Esophagus squamous epithelium (tissue), 5 donors: ENCODE data around the gene CAB39L. TPM values are rescaled to one million over a fixed set of nuclear protein-coding genes. Genes with fewer than 3 reads are reported as not detected.

Experiments used
- DNase-seq: peaks from one replicate; lab custom pipeline; 2025; lab: John Stamatoyannopoulos, UW
- H3K27ac ChIP-seq, 4 donors: fragments of 200-600 bp; sonication (generic); one replicate each; pipeline ENCODE4 v1.5.1; 2016 to 2019; ENCODE audit warnings: mild to moderate bottlenecking in 1 of 4
- H3K27me3 ChIP-seq, 4 donors: fragments of 200-600 bp; sonication (generic); 1 replicate in 3 of 4; 2 replicates in 1 of 4; pipeline versions ENCODE4 v1.5.1 to v1.6.0; 2017 to 2021; ENCODE audit warnings: antibody characterized with exemption in 1 of 4
- H3K36me3 ChIP-seq, 3 donors: fragments of 200-600 bp; sonication (generic); one replicate each; pipeline ENCODE4 v1.5.1; 2016 to 2019
- H3K4me1 ChIP-seq, 3 donors: fragments of 200-600 bp; sonication (generic); one replicate each; pipeline ENCODE4 v1.5.1; 2017 to 2019
- H3K4me3 ChIP-seq, 4 donors: fragments of 200-600 bp; sonication (generic); 1 replicate in 3 of 4; 2 replicates in 1 of 4; pipeline ENCODE4 v1.5.1; 2016 to 2019; ENCODE audit warnings: mild to moderate bottlenecking in 2 of 4, moderate library complexity in 1 of 4
- H3K9me3 ChIP-seq, 3 donors: fragments of 200-600 bp; sonication (generic); one replicate each; pipeline ENCODE4 v1.5.1; 2016 to 2019
- POLR2A ChIP-seq, 4 donors: fragments of 450-650 bp; IDR thresholded peaks; one replicate each; pipeline ENCODE4 v1.6.1; 2017; ENCODE audit warnings: antibody characterized with exemption in 4 of 4, mild to moderate bottlenecking in 4 of 4, moderate library complexity in 3 of 4
- WGBS, 2 donors: methylation state at CpG; one replicate each; pipeline ENCODE4 v1.1.5; 2018; 5-methylcytosine and 5-hydroxymethylcytosine counted together
- intact Hi-C: fragments of 100-400 bp; cut with DNase I; formaldehyde crosslinking; loops from one replicate; pipeline ENCODE4 v1.15.0; 2022
- total RNA-seq, 4 donors: library from RNA; depleted of rRNA; stranded (reverse); fragments of >200 nt; gene quantifications; one replicate each; pipeline ENCODE4 v1.1.0, GENCODE V29; 2016
- TF ChIP-seq, protein P1 (sequence below), 6 experiments: fragments of 450-650 bp in 4 of 6; fragments of 200-600 bp in 2 of 6; sonication (generic) in 2 of 6; IDR thresholded peaks; one replicate each; pipeline ENCODE4 v1.5.1; 2016 to 2019; ENCODE audit warnings: antibody characterized with exemption in 6 of 6, mild to moderate bottlenecking in 4 of 6, moderate library complexity in 4 of 6
- donor health status: DM: yes; HTN: yes; CAD: no.

Gene CAB39L
- total RNA-seq, 4 donors from 2014 or later: 16.9 to 29.2 (median 21.2) TPM

- no peaks in the 10 kb centered on the region for H3K27me3 ChIP-seq
- H3K36me3 ChIP-seq: peaks cover 0 to 12% (median 0%) of the 10 kb centered on the region in 3 donors
- no peak overlapping the region for H3K4me3 ChIP-seq
- no peaks in the 10 kb centered on the region for H3K9me3 ChIP-seq
- peaks cover 0 to 8% (median 0%) of the 10 kb centered on the region in 3 donors for H3K4me1 ChIP-seq
- intact Hi-C loops: no loop called here
- no peak for TF ChIP-seq POLR2A (IDR thresholded peaks at IDR 0.05)
- TF ChIP-seq, protein P1, sequence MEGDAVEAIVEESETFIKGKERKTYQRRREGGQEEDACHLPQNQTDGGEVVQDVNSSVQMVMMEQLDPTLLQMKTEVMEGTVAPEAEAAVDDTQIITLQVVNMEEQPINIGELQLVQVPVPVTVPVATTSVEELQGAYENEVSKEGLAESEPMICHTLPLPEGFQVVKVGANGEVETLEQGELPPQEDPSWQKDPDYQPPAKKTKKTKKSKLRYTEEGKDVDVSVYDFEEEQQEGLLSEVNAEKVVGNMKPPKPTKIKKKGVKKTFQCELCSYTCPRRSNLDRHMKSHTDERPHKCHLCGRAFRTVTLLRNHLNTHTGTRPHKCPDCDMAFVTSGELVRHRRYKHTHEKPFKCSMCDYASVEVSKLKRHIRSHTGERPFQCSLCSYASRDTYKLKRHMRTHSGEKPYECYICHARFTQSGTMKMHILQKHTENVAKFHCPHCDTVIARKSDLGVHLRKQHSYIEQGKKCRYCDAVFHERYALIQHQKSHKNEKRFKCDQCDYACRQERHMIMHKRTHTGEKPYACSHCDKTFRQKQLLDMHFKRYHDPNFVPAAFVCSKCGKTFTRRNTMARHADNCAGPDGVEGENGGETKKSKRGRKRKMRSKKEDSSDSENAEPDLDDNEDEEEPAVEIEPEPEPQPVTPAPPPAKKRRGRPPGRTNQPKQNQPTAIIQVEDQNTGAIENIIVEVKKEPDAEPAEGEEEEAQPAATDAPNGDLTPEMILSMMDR (IDR thresholded peaks at IDR 0.05): no peak
- WGBS, 2 donors: 29 to 40% methylated on average over 6 of the region's 6 CpGs
- peak overlapping the region in 2 of 4 donors; percentile 3 to 39 for H3K27ac ChIP-seq
- no peak for DNase-seq
Measured at GRCh38 chr13:49292742-49293486, 150.9 kb downstream of the CAB39L start.

DNA sequence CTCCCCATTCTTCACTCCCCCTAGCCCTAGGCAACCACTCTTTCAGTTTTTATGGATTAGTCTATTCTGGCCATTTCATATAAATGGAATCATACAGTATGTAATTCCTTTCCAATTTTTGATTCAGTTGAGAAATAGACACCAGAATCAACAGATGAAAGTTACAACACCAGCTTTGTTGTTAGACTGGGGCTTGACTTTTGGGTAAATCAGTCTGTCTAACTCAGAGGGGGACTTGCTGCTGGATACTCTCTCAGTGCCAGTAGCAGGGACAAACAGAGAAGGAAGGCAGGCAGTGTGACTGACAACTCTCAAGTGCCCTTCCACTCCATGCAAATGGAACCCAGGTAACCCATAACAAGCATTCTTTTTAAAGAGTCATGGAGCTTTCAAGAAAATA, 155.4 kb downstream of the CAB39L start:
- no peak for DNase-seq
- no peak for TF ChIP-seq POLR2A (IDR thresholded peaks at IDR 0.05)
- TF ChIP-seq, protein P1 (IDR thresholded peaks at IDR 0.05): no peak
- H3K27ac ChIP-seq: no peak overlapping the region
- H3K27me3 ChIP-seq: no peaks in the 10 kb centered on the region
- peaks cover 0 to 8% (median 0%) of the 10 kb centered on the region in 3 donors for H3K4me1 ChIP-seq
- intact Hi-C loops: no loop called here
- no peaks in the 10 kb centered on the region for H3K9me3 ChIP-seq
- peaks cover 0 to 31% (median 0%) of the 10 kb centered on the region in 3 donors for H3K36me3 ChIP-seq
- H3K4me3 ChIP-seq: no peak overlapping the region

- Histone ChIP-seq H3K27me3 (no peaks in the 10 kb centered on the region), H3K9me3 (no peaks in the 10 kb centered on the region), H3K4me3 (no peak overlapping the region), H3K36me3 (peaks cover 0 to 30% (median 0%) of the 10 kb centered on the region in 3 donors), H3K4me1 (peaks cover 0 to 8% (median 0%) of the 10 kb centered on the region in 3 donors), H3K27ac (no peak overlapping the region)
- TF ChIP-seq, protein P1 (IDR thresholded peaks at IDR 0.05): no peak
- TF ChIP-seq POLR2A (IDR thresholded peaks at IDR 0.05): no peak
- intact Hi-C loops: no loop called here
- no peak for DNase-seq
- 68 to 75% methylated on average over 1 of the region's 1 CpG for WGBS, 2 donors
Measured at GRCh38 chr13:49287995-49288394, 155.9 kb downstream of the CAB39L start.

- no peak for TF ChIP-seq POLR2A (IDR thresholded peaks at IDR 0.05)
- TF ChIP-seq, protein P1 (IDR thresholded peaks at IDR 0.05): no peak
- Histone ChIP-seq H3K9me3 (no peaks in the 10 kb centered on the region), H3K27me3 (no peaks in the 10 kb centered on the region), H3K4me3 (no peak overlapping the region), H3K4me1 (no peaks in the 10 kb centered on the region), H3K36me3 (peaks cover 0 to 25% (median 0%) of the 10 kb centered on the region in 3 donors), H3K27ac (no peak overlapping the region)
- intact Hi-C loops: no loop called here
- DNase-seq: no peak
Measured at GRCh38 chr13:49279885-49280284, 164.0 kb downstream of the CAB39L start.

DNA sequence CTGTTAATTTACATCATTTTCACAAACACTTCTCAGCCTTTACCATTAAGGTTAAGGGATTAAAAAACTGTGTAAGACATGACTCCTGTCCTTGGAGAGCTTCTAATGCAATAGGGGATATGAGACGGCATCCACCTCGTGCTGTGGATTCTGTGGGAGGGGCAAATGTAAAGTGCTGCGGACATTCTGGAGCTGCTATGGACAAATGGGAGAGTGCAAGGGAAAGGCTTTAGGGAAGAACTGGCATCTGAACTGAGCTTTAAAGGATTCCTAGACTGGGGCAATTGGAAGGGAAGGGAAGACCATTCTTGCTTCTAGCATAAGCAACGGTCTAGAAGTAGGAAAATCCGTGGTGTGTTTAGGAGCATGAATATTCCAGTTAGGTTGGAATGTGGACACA, 164.8 kb downstream of the CAB39L start:
- Histone ChIP-seq H3K27ac (no peak overlapping the region), H3K4me3 (no peak overlapping the region), H3K9me3 (no peaks in the 10 kb centered on the region), H3K36me3 (peaks cover 0 to 25% (median 0%) of the 10 kb centered on the region in 3 donors), H3K27me3 (no peaks in the 10 kb centered on the region), H3K4me1 (no peaks in the 10 kb centered on the region)
- WGBS, 2 donors: 73 to 76% methylated on average over 5 of the region's 5 CpGs
- intact Hi-C loops: no loop called here
- no peak for DNase-seq
- TF ChIP-seq, protein P1 (IDR thresholded peaks at IDR 0.05): no peak
- TF ChIP-seq POLR2A (IDR thresholded peaks at IDR 0.05): no peak
